Ascending aorta (tissue), 2 donors: Measurements from ENCODE around the gene CD53. TPM values are rescaled to one million over a fixed set of nuclear protein-coding genes. Genes with fewer than 3 reads are reported as not detected.
"Not testable (repeated sequence)": the region's sequence is repeated elsewhere in the genome, so short reads cannot be mapped to it uniquely, and the experiment has no call there.

Experiments used
- DNase-seq, 2 donors: peaks; one replicate each; pipeline ENCODE4 v3.0.0-alpha.2; 2019; ENCODE audit warnings: low spot score in 2 of 2
- H3K27ac ChIP-seq, 2 donors: fragments of 200-600 bp; sonication (generic); one replicate each; pipeline ENCODE4 v1.5.1; 2016 to 2017; ENCODE audit warnings: mild to moderate bottlenecking in 1 of 2
- H3K27me3 ChIP-seq: fragments of 200-600 bp; sonication (generic); one replicate; pipeline ENCODE4 v1.5.1; 2017
- H3K36me3 ChIP-seq, 2 donors: fragments of 200-600 bp; sonication (generic); one replicate each; pipeline ENCODE4 v1.5.1; 2016
- H3K4me1 ChIP-seq, 2 donors: fragments of 200-600 bp; sonication (generic); one replicate each; pipeline ENCODE4 v1.5.1; 2016 to 2017; ENCODE audit warnings: mild to moderate bottlenecking in 1 of 2
- H3K4me3 ChIP-seq, 2 donors: fragments of 200-600 bp; sonication (generic); one replicate each; pipeline ENCODE4 v1.5.1; 2016 to 2017; ENCODE audit warnings: mild to moderate bottlenecking in 1 of 2
- H3K9me3 ChIP-seq, 2 donors: fragments of 200-600 bp; sonication (generic); one replicate each; pipeline ENCODE4 v1.5.1; 2016
- CTCF ChIP-seq, 3 experiments: fragments of 200-600 bp in 2 of 3; fragments of 450-650 bp in 1 of 3; sonication (generic) in 2 of 3; IDR thresholded peaks; one replicate each; pipeline ENCODE4 v1.5.1; 2016 to 2019; ENCODE audit warnings: antibody characterized with exemption in 3 of 3, mild to moderate bottlenecking in 1 of 3, moderate library complexity in 1 of 3
- intact Hi-C: fragments of 100-400 bp; cut with DNase I; formaldehyde crosslinking; loops from one replicate; pipeline ENCODE4 v1.15.1; 2023
- total RNA-seq: library from RNA; depleted of rRNA; stranded (reverse); fragments of >200 nt; gene quantifications from one replicate; pipeline ENCODE4 v1.1.0, GENCODE V29; 2016

The CD53 gene
- 18.7 TPM for total RNA-seq

GRCh38 chr1:110872745-110873720 is at the start of gene CD53:
TSS of gene CD53 (plus strand) at chr1:110873148. CDS start at chr1:110891409, 18,261 bp downstream.
- H3K36me3 ChIP-seq, result no peaks in the 10 kb centered on the region
- H3K27me3 ChIP-seq, result no peaks in the 10 kb centered on the region
- no peak for DNase-seq
- H3K4me3 ChIP-seq, result peak within 1 kb of the TSS; percentile 23 to 52
- peak within 1 kb of the TSS; percentile 43 to 45 for H3K27ac ChIP-seq
- H3K4me1 ChIP-seq, result no peaks in the 10 kb centered on the region
- intact Hi-C loops, result no loop called here
- TF ChIP-seq CTCF (IDR thresholded peaks at IDR 0.05), result no peak
- peaks cover 0 to 4% of the 10 kb centered on the region in 2 donors for H3K9me3 ChIP-seq

- no peak for DNase-seq
- TF ChIP-seq CTCF (IDR thresholded peaks at IDR 0.05), result no peak
- no peaks in the 10 kb centered on the region for H3K27me3 ChIP-seq
- H3K4me1 ChIP-seq, result no peaks in the 10 kb centered on the region
- H3K4me3 ChIP-seq, result no peak overlapping the region
- H3K9me3 ChIP-seq, result no peaks in the 10 kb centered on the region
- no peaks in the 10 kb centered on the region for H3K36me3 ChIP-seq
- intact Hi-C loops, result no loop called here
- H3K27ac ChIP-seq, result no peak overlapping the region
Measured at GRCh38 chr1:110824192-110824591, 48.8 kb upstream of the CD53 start.

GRCh38 chr1:110829955-110830553 is 42.9 kb upstream of the CD53 start:
- intact Hi-C loops, result no loop called here
- Histone ChIP-seq H3K36me3 (no peaks in the 10 kb centered on the region), H3K4me1 (no peaks in the 10 kb centered on the region), H3K27ac (no peak overlapping the region), H3K9me3 (no peaks in the 10 kb centered on the region), H3K27me3 (no peaks in the 10 kb centered on the region), H3K4me3 (no peak overlapping the region)
- peak in 2 of 3 experiments; percentile 5 to 26 for TF ChIP-seq CTCF (IDR thresholded peaks at IDR 0.05)
- no peak for DNase-seq

- not testable (repeated sequence) for H3K36me3 ChIP-seq, H3K4me1 ChIP-seq, H3K9me3 ChIP-seq, H3K27me3 ChIP-seq, DNase-seq, H3K4me3 ChIP-seq, H3K27ac ChIP-seq
- intact Hi-C loops, result loop anchor here (2.0 kb wide), 1 partner anchor 77 kb away; no protein-coding TSS in a partner anchor
Measured at GRCh38 chr1:110833779-110834178, 39.2 kb upstream of the CD53 start.

- intact Hi-C loops, result no loop called here
- no peaks in the 10 kb centered on the region for H3K27me3 ChIP-seq
- DNase-seq, result no peak
- TF ChIP-seq CTCF (IDR thresholded peaks at IDR 0.05), result no peak
- H3K36me3 ChIP-seq, result no peaks in the 10 kb centered on the region
- no peak overlapping the region for H3K4me3 ChIP-seq
- H3K9me3 ChIP-seq, result no peaks in the 10 kb centered on the region
- H3K27ac ChIP-seq, result no peak overlapping the region
- no peaks in the 10 kb centered on the region for H3K4me1 ChIP-seq
Measured at GRCh38 chr1:110846861-110847260, 26.1 kb upstream of the CD53 start.

GRCh38 chr1:110850145-110850544 is 22.8 kb upstream of the CD53 start:
- intact Hi-C loops, result no loop called here
- H3K27ac ChIP-seq, result no peak overlapping the region
- TF ChIP-seq CTCF (IDR thresholded peaks at IDR 0.05), result no peak
- no peaks in the 10 kb centered on the region for H3K9me3 ChIP-seq
- H3K36me3 ChIP-seq, result no peaks in the 10 kb centered on the region
- DNase-seq, result no peak
- H3K4me1 ChIP-seq, result no peaks in the 10 kb centered on the region
- no peak overlapping the region for H3K4me3 ChIP-seq
- H3K27me3 ChIP-seq, result no peaks in the 10 kb centered on the region
